HFF-Myc (cell line): Measurements from ENCODE around the gene ASCC2.
"Not testable (repeated sequence)": the region's sequence is repeated elsewhere in the genome, so short reads cannot be mapped to it uniquely, and the experiment has no call there.

Source experiments
- DNase-seq: peaks from one replicate; pipeline ENCODE4 v3.0.0-alpha.2; 2011; ENCODE audit warnings: low read depth; ENCODE audit errors: extremely low read depth
- H3K4me3 ChIP-seq: replicated peaks from 2 replicates; pipeline ENCODE4 v1.5.1; 2011; ENCODE audit warnings: low read depth, mild to moderate bottlenecking, control low read depth, low read length
- TF ChIP-seq, protein P1 (sequence below): IDR thresholded peaks from 2 replicates; pipeline ENCODE4 v1.5.1; 2012; ENCODE audit warnings: mild to moderate bottlenecking, low read depth, low read length, control low read depth; ENCODE audit errors: missing control alignments

ASCC2 gene

DNA sequence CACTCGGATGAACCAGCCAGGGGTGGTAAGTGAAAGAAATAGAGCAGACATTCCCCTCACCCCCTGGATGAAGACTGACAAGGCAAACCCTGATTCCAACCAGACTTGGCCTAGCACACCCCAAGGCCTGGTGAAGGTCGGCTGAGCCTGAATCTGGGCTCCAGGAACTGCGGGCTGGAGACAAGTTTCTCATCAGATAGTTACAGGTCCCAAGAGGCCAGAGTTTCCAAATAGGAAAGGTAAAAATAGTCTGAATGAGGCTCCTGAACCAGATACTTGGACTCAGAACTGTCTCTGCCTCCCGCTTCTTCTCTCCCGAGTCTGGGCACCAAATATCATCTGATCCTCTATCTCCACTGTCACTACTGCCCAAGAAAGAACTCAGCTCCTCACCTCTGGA, 79.1 kb downstream of the ASCC2 start:
- no peak overlapping the region for H3K4me3 ChIP-seq
- TF ChIP-seq, protein P1, sequence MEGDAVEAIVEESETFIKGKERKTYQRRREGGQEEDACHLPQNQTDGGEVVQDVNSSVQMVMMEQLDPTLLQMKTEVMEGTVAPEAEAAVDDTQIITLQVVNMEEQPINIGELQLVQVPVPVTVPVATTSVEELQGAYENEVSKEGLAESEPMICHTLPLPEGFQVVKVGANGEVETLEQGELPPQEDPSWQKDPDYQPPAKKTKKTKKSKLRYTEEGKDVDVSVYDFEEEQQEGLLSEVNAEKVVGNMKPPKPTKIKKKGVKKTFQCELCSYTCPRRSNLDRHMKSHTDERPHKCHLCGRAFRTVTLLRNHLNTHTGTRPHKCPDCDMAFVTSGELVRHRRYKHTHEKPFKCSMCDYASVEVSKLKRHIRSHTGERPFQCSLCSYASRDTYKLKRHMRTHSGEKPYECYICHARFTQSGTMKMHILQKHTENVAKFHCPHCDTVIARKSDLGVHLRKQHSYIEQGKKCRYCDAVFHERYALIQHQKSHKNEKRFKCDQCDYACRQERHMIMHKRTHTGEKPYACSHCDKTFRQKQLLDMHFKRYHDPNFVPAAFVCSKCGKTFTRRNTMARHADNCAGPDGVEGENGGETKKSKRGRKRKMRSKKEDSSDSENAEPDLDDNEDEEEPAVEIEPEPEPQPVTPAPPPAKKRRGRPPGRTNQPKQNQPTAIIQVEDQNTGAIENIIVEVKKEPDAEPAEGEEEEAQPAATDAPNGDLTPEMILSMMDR = no peak
- DNase-seq = no peak

DNA sequence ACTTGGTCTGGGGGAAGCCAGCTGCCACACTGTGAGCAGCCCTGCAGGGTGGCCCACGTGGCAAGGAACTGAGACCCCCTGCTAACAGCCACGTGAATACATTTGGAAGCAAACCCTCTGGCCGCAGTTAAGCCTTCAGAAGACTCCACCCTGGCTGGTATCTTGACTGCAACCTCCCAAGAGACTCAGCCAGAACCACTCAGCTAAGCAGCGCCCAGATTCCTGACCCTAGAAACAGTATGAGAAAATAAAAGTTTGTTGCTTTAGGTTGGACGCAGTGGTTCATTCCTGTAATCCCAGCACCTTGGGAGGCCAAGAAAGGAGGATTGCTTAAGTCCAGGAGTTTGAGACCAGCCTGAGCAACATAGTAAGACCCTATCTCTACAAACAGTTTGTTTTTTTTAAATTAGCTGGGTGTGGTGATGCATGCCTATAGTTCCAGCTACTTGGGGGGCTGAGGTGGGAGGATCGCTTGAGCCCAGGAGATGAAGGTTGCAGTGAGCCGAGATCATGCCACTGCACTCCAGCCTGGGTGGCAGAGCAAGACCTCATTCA, 79.9 kb downstream of the ASCC2 start:
- TF ChIP-seq, protein P1 = no peak
- no peak for DNase-seq
- H3K4me3 ChIP-seq = no peak overlapping the region

DNA sequence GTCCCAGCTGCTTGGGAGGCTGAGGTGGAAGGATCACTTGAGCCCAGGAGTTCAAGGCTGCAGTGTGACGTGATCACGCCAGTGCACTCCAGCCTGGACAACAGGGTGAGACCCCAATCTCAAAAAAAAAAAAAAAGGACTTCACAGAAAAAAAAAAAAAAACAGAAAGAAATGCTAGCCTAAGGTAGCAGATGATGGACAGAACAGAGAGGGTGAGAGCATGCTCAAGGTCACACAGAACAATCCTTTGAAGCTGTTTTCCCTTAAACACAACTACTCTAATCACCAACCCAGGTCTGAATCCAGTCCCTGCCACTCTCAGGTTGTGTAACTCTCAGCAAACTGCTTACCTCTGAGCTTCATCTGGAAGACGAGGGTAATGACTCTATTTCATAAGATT, 81.0 kb downstream of the ASCC2 start:
- no peak for DNase-seq
- TF ChIP-seq, protein P1 = no peak
- no peak overlapping the region for H3K4me3 ChIP-seq

DNA sequence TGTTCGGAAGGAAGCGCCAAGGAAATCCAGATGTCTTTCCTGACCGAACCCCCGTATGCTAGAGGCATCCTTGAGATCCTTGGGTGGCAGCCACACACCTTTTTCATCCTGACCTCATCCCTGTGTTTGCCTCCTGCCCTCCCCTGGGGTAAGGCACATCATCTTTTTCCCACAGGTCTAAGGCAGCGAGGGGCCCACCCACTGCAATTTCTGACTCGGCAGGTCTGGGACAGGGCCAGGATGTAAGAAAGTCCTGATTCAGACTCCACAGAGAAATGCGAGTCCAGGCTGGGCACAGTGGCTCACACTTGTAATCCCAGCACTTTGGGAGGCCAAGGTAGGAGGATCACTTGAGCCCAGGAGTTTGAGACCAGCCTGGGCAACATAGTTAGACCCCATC, 81.7 kb downstream of the ASCC2 start:
- DNase-seq = no peak
- TF ChIP-seq, protein P1 = no peak
- no peak overlapping the region for H3K4me3 ChIP-seq

DNA sequence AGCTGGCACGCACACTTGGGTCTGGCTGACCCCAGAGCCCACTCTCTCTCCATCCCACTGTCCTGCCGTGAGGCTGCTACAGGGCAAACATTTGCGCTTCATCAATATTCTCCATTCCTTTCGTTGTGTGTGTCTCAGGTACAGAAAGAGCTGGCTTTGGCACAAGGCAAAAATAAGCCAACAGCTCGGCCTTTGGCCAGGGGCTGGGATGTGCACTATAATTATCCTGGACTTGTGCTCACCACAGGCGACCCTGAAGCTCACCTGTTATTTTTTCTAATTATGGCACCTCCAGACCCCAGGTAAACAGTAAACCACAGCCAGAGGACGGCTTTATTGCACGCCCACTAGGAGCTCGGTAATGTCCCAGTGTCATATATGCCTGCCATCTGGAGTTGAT, 82.2 kb downstream of the ASCC2 start:
- DNase-seq = no peak
- no peak overlapping the region for H3K4me3 ChIP-seq
- TF ChIP-seq, protein P1 = no peak

DNA sequence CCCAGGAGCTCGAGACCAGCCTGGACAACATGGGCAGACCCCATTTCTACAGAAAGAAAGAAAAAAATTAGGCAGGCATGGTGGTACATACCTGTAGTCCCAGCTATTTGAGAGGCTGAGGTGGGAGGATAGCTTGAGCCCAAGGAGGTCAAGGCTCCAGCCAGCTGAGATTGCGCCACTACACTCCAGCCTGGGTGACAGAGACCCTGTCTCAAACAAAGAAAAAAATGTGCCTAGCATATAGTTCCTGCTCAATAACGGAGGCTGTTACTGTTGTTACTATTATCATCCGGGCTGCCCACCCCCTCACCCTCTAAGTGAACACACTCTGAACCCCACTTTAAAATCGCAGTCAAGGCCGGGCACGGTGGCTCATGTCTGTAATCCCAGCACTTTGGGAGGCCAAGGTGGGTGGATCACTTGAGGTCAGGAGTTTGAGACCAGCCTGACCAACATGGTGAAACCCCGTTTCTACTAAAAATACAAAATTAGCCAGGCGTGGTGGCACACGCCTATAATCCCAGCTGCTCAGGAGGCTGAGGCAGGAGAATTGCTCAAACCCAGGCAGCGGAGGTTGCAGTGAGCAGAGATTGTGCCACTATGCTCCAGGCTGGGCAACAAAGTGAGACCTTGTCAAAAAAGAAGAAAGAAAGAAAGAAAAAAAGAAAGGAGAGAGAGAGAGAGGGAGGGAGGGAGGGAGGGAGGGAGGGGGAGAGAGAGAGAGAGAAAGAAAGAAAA, 83.2 kb downstream of the ASCC2 start:
- DNase-seq, H3K4me3 ChIP-seq: not testable (repeated sequence)

DNA sequence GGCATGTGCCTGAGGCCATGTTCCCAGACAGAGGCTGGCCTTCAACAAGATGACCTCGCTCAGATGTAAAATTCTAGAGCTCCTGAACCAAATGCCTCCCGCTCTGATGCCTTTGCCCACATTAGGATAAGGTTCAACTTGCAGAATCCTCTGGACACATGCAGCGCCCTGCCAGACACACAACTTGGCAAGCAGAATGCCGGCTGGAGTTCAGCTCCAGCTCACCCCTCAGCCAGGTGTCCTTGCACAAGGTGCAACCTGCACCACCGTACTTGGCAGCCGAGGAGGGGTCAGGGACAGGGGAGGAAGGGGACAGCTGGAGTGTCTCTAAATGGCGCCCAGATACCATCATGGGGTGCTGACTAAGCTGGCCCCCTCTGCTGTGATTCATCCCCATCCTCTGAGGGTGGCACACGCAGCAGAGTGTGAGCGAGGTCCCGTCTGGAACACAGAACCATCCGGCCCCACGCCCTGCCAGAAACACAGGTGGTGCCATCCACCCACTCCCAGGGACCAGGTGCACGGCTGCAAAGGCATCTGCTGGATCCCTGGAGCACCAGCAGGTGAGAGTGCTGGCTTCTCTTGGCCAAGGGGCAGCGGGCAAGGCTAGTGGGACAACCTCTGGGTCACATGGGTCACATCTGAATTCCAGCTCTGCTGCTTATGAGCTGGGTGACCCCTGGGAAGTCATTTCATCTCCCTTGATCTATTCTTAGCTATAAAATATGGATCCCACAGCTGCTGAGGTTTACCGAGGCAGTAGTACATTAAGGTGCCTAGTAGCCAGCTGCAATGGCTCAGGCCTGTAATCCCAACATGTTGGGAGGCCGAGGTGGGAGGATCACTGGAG, 84.0 kb downstream of the ASCC2 start:
- H3K4me3 ChIP-seq = no peak overlapping the region
- DNase-seq = no peak
- TF ChIP-seq, protein P1 = no peak
